Esophagus mucosa (tissue), 1 donor: ENCODE measurements around the gene ASTN2. TPM values are rescaled to one million over a fixed set of nuclear protein-coding genes. Genes with fewer than 3 reads are reported as not detected.

ENCODE experiments used
- ATAC-seq: fragments of 200-7000 bp; cut with Tn5 transposase; one replicate; pipeline ENCODE4 v1.9.1; 2020
- total RNA-seq: library from RNA; stranded (reverse); gene quantifications from one replicate; pipeline ENCODE4 v1.2.4, GENCODE V29; 2023
- donor health status: DM: yes; HTN: yes; CAD: no.

The ASTN2 gene
- total RNA-seq, 1 donor from 2014 or later, result 1.00 TPM

- ATAC-seq, result no peak
These were observed 310.0 kb downstream of the ASTN2 start for GRCh38 chr9:117104716-117105495.

GRCh38 chr9:117104206-117104605 lies 310.7 kb downstream of the ASTN2 start:
- no peak for ATAC-seq

GRCh38 chr9:117103438-117104110 lies 311.3 kb downstream of the ASTN2 start:
- no peak for ATAC-seq

- ATAC-seq, result no peak
These were observed 313.8 kb downstream of the ASTN2 start for GRCh38 chr9:117101008-117101407.

- peak; percentile 64 for ATAC-seq
These were observed 316.5 kb downstream of the ASTN2 start for GRCh38 chr9:117098331-117098730.

- ATAC-seq, result peak; percentile 93
These were observed 317.1 kb downstream of the ASTN2 start for GRCh38 chr9:117097761-117098160.

- no peak for ATAC-seq
These were observed 318.7 kb downstream of the ASTN2 start for GRCh38 chr9:117096138-117096537.

GRCh38 chr9:117095081-117095480 lies 319.8 kb downstream of the ASTN2 start:
- ATAC-seq, result no peak

- no peak for ATAC-seq
These were observed 320.7 kb downstream of the ASTN2 start for GRCh38 chr9:117093891-117094844.

- peak; percentile 53 for ATAC-seq
These were observed 322.3 kb downstream of the ASTN2 start for GRCh38 chr9:117092582-117092981.

GRCh38 chr9:117091529-117091928 lies 323.3 kb downstream of the ASTN2 start:
- ATAC-seq, result no peak

- no peak for ATAC-seq
These were observed 326.1 kb downstream of the ASTN2 start for GRCh38 chr9:117088786-117089185.

GRCh38 chr9:117088140-117088539 lies 326.7 kb downstream of the ASTN2 start:
- no peak for ATAC-seq

GRCh38 chr9:117084221-117084620 lies 330.6 kb downstream of the ASTN2 start:
- no peak for ATAC-seq

- ATAC-seq, result no peak
These were observed 331.3 kb downstream of the ASTN2 start for GRCh38 chr9:117083559-117083958.

GRCh38 chr9:117081641-117082317 lies 333.1 kb downstream of the ASTN2 start:
- no peak for ATAC-seq

- no peak for ATAC-seq
These were observed 334.0 kb downstream of the ASTN2 start for GRCh38 chr9:117080765-117081390.

- ATAC-seq, result no peak
These were observed 338.1 kb downstream of the ASTN2 start for GRCh38 chr9:117076571-117077290.

GRCh38 chr9:117075636-117076035 lies 339.2 kb downstream of the ASTN2 start:
- ATAC-seq, result no peak

GRCh38 chr9:117074784-117075520 lies 339.9 kb downstream of the ASTN2 start:
- no peak for ATAC-seq

GRCh38 chr9:117074342-117074662 lies 340.6 kb downstream of the ASTN2 start:
- no peak for ATAC-seq
